GM21515 (cell line): ENCODE measurements around the gene SLFN13.
A peak's percentile ranks its signal among the peaks of the same experiment; 100 is the strongest.
"Not testable (repeated sequence)": the region's sequence is repeated elsewhere in the genome, so short reads cannot be mapped to it uniquely, and the experiment has no call there.

Experiments used
- ATAC-seq: cut with Tn5 transposase; IDR thresholded peaks from one replicate; pipeline ENCODE4 v1.9.1; 2021; ENCODE audit not compliant: unreplicated experiment

SLFN13 gene, protein sequence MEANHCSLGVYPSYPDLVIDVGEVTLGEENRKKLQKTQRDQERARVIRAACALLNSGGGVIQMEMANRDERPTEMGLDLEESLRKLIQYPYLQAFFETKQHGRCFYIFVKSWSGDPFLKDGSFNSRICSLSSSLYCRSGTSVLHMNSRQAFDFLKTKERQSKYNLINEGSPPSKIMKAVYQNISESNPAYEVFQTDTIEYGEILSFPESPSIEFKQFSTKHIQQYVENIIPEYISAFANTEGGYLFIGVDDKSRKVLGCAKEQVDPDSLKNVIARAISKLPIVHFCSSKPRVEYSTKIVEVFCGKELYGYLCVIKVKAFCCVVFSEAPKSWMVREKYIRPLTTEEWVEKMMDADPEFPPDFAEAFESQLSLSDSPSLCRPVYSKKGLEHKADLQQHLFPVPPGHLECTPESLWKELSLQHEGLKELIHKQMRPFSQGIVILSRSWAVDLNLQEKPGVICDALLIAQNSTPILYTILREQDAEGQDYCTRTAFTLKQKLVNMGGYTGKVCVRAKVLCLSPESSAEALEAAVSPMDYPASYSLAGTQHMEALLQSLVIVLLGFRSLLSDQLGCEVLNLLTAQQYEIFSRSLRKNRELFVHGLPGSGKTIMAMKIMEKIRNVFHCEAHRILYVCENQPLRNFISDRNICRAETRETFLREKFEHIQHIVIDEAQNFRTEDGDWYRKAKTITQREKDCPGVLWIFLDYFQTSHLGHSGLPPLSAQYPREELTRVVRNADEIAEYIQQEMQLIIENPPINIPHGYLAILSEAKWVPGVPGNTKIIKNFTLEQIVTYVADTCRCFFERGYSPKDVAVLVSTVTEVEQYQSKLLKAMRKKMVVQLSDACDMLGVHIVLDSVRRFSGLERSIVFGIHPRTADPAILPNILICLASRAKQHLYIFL

GRCh38 chr17:35448214-35448898, at the start of gene SLFN13:
TSS of gene SLFN13 (minus strand) at chr17:35448766. CDS start at chr17:35445680, 3,086 bp downstream.
- ATAC-seq, result peak; percentile 61

DNA sequence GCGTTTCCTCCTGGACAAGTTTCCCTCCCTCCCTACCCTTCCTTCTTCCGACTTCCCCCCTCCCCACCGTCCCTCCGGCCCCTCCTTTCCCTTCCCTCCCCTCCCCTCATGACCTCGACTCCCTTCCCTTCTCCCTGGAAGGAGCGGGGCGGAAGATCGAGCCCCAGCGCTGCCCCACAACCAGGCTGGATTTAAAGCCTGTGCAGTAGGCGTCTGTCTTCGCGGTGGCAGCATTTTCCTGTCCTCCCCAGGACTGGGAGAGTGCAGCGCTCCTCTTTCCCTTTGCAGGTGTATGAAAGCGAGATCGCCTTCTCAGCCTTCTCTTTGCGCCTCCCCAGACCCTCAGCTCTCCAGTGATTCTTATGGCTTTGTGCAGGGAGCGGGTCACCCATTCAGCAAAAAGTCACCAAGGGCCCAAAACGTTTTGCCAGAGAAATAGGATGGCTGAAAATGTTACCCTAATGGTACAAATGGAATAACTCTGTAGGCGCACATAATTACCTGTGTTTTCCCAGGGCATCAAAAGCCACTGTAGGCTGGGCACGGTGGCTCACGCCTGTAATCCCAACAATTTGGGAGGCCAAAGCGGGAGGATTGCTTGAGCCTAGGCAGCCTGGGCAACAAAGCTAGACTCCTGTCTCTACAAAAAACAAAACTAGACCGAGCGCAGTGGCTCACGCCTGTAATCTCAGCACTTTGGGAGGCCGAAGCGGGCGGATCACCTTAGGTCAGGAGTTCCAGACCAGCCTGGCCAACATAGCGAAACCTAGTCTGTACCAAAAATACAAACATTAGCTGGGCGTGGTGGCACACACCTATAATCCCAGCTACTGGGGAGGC, 48.1 kb upstream of the SLFN13 start:
- no peak for ATAC-seq

DNA sequence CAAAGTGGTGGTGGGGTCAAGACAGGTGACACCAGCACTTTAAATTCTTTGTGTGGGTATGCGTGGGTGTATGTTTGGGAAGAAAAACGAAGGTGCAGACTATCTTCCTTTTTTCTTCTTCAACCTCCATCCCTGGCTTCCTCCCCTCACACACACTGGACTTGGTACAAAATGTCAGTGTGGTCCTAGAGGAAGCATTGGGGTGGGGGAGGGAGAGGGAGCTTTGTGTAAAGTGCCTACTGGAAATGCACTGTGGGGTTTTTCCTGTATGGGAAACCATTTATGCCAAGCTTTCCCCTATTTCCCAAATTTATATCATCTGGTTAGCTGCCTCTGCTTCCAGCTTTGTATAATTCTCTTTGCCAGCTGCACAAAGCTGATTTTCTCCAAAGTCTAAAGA, 44.5 kb upstream of the SLFN13 start:
- ATAC-seq, result no peak

GRCh38 chr17:35491417-35491816, 42.9 kb upstream of the SLFN13 start:
- ATAC-seq, result no peak

DNA sequence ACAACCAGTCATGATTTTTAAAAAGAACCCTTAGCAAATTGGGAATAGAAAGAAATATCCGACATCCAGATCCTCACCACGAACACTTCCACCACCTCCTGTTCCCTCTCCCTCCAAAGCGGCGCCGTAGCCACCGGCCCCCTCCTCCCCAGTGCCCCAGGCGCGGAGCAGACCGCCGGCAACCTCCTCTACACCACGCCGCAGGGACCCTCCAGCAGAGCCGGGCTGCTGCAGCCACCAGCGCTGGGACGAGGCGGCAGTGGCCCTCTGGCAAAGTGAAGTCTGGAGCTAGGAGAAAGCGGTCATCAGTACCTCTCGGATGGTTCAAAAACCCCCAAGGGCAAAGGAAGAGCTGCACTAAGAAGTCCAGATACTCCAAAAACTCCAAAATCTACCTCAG, 41.4 kb upstream of the SLFN13 start:
- ATAC-seq, result no peak

GRCh38 chr17:35488991-35489390, 40.4 kb upstream of the SLFN13 start:
- ATAC-seq, result no peak

DNA sequence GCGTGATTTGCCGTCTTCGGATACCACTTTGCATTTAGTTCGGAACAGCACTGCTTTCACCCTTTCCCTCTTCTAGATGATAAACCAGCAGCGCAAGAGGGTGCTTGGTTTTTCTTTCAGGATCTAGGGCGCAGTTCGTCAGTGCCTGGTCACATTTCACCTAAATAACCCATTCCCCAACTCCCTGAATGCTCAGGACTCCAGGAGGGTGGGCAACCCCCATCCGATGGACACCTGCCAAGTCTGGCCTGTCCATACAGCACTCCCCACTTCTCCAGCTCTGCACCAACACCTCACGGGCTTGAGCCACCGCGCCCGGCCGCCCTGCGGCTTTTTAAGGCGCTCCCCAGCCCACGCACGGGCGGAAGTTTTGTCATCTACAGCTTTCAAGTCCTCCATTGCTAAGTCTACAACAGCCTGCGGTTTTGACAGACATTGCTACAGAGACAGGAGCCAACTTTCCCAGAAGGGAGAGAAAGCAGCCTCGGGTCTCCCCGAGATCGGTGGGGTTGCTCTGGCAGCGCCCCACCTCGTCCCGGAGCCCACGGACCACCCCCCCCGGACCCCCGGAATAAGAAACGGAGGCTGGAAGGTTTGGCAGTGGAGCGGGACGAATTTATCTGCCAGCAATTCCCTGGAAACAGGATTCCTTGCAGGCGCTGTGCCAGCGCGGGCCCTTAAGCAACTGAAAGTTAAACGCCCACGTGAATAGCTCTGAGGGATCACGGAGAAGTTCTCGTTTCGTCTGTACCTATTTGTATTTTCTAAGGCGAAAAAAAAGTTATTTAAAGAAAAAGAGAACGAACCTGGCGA, 38.6 kb upstream of the SLFN13 start:
- ATAC-seq, result peak; percentile 56

- ATAC-seq, result no peak
These were observed 30.7 kb upstream of the SLFN13 start for GRCh38 chr17:35479271-35479670.

- no peak for ATAC-seq
These were observed 28.7 kb upstream of the SLFN13 start for GRCh38 chr17:35477248-35477647.

DNA sequence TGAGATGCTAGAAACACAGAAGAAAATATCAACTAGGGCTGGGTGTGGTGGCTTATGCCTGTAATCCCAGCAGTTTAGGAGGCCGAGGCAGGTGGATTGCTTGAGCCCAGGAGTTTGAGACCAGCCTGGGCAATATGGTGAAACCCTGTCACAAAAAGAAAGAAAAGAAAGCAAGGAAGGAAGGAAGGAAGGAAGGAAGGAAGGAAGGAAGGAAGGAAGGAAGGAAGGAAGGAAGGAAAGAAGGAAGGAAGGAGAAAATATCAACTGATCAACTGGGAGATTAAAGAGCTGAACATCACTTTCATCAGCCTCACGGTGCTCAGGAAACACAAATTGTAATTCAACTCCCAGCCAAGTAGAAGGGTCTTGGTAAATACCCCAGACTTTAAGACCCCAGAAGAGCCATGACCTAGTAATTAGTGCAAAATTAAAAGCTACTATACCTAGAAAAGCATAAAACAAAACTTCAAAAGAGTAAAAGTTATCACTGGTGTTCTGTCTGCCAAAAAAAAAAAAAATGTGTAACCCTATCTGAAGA, 27.8 kb upstream of the SLFN13 start:
- no peak for ATAC-seq

GRCh38 chr17:35468475-35468874, 19.9 kb upstream of the SLFN13 start:
- ATAC-seq, result no peak

DNA sequence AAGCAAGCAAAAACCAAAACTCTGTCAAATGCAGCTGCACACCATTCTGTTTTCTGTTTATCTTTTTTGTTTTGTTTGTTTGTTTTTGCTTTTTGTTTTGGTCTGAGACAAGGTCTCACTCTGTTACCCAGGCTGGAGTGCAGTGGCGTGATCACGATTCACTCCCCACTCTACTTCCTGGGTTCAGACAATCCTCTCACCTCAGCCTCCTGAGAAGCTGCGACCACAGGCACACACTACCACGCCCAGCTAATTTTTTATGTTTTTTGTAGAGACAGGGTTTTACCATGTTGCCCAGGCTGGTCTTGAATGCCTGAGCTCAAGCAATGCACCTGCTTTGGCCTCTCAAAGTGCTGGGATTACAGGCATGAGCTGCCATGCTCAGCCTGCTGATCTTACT, 19.3 kb upstream of the SLFN13 start:
- ATAC-seq, result no peak

- peak; percentile 91 for ATAC-seq
These were observed 11.8 kb upstream of the SLFN13 start for GRCh38 chr17:35460354-35460851.

GRCh38 chr17:35454035-35454434, 5.5 kb upstream of the SLFN13 start:
- ATAC-seq, result not testable (repeated sequence)

- ATAC-seq, result no peak
These were observed 4.6 kb upstream of the SLFN13 start for GRCh38 chr17:35453171-35453570.

DNA sequence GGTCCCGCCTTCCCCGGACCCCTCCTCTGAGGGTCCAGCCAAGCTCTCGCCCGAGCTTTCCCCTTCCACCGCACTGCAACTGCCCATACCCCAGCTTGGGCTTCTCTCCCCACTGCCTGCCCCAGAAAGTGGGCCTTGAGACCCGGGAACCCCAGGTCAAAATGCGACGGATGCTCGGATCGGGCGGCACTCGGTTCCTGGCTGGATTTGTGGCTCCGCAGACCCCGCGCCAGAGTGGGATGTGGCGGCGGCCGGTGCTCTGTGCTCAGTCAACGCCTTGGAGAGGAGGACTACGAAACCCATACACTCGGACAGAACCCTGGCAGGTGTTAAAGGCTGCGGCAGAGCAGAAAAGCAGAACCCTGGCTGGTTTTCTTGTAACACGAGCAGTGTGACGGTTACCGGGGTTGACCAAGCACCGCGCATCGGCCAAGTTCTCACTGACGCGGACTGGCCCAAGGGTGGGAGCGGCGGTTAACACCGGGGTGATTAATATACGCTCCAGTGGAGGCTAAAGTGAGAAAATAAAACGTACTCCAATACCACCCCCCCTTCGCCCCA, 885 bp upstream of the SLFN13 start:
- no peak for ATAC-seq

- no peak for ATAC-seq
These were observed 297 bp upstream of the SLFN13 start for GRCh38 chr17:35448899-35449227.

GRCh38 chr17:35447499-35447898, 1.1 kb downstream of the SLFN13 start:
- no peak for ATAC-seq

DNA sequence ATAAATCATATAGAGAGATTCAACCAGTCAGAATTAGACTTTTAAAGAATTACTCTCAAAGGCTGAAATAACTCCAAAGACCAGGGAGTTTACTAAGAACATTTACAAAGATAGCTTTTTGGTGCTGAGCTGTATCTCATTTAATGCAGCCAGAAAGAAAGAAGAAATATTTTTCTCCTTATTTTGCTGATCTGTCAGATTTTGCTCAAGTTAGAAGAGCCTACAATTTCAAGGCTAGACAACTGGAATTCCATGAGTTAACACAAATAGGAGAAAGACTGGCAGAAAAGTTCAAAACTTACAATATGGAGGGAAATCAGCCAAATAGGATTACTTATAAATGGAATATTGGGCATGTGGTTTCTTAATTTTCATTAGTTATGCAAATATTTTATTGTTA, 10.1 kb downstream of the SLFN13 start:
- no peak for ATAC-seq
